Mammary epithelial cell (primary cell): ENCODE measurements around the gene RTL5.

Experiments used
- EZH2 ChIP-seq: IDR thresholded peaks from 2 replicates; pipeline ENCODE4 v1.6.1; 2012; ENCODE audit warnings: low read length, inconsistent platforms, borderline replicate concordance
- TF ChIP-seq, protein P1 (sequence below), 2 donors: IDR thresholded peaks in 1 of 2; conservative IDR thresholded peaks in 1 of 2; 2 replicates each; pipeline ENCODE4 v1.5.1; 2011 to 2012; ENCODE audit warnings: inconsistent platforms in 2 of 2, low read length in 2 of 2, mild to moderate bottlenecking in 2 of 2, control low read depth in 1 of 2, low read depth in 1 of 2; ENCODE audit not compliant: insufficient read depth in 1 of 2; ENCODE audit errors: extremely low read depth in 1 of 2

DNA sequence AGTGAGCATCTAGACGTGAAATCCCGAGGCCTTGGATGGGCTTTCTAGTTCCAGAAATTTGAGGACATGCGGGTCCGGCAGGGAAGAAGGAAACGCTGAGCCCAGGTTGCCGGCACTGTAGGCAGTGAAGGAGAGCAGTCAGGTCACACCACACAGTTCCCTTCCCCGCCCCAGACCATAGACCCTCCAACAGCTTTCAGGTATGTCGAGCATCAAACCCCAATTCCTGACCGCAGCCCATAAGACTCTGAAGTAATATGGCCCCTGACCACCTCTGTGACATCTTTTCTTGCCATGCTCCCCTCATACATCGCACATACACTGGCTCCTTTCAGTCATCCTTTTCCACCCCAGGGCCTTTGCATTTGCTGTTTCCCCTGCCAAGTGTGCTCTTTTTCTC is 23.0 kb downstream of the RTL5 start:
- TF ChIP-seq, protein P1, sequence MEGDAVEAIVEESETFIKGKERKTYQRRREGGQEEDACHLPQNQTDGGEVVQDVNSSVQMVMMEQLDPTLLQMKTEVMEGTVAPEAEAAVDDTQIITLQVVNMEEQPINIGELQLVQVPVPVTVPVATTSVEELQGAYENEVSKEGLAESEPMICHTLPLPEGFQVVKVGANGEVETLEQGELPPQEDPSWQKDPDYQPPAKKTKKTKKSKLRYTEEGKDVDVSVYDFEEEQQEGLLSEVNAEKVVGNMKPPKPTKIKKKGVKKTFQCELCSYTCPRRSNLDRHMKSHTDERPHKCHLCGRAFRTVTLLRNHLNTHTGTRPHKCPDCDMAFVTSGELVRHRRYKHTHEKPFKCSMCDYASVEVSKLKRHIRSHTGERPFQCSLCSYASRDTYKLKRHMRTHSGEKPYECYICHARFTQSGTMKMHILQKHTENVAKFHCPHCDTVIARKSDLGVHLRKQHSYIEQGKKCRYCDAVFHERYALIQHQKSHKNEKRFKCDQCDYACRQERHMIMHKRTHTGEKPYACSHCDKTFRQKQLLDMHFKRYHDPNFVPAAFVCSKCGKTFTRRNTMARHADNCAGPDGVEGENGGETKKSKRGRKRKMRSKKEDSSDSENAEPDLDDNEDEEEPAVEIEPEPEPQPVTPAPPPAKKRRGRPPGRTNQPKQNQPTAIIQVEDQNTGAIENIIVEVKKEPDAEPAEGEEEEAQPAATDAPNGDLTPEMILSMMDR (conservative IDR thresholded peaks at IDR 0.05 in 1 of 2, IDR thresholded peaks at IDR 0.05 in 1 of 2; ENCODE audit: extremely low read depth in 1 of 2, insufficient read depth in 1 of 2, low read depth in 1 of 2, low read length in 2 of 2), result no peak
- TF ChIP-seq EZH2, result no peak
